GM19025 (cell line): ENCODE data around the gene SYNGR4.
"Not testable (repeated sequence)": the region's sequence is repeated elsewhere in the genome, so short reads cannot be mapped to it uniquely, and the experiment has no call there.

Source experiments
- ATAC-seq: cut with Tn5 transposase; IDR thresholded peaks from one replicate; pipeline ENCODE4 v1.9.1; 2021; ENCODE audit warnings: mild to moderate bottlenecking, low read depth, moderate library complexity; ENCODE audit not compliant: unreplicated experiment

The SYNGR4 gene

DNA sequence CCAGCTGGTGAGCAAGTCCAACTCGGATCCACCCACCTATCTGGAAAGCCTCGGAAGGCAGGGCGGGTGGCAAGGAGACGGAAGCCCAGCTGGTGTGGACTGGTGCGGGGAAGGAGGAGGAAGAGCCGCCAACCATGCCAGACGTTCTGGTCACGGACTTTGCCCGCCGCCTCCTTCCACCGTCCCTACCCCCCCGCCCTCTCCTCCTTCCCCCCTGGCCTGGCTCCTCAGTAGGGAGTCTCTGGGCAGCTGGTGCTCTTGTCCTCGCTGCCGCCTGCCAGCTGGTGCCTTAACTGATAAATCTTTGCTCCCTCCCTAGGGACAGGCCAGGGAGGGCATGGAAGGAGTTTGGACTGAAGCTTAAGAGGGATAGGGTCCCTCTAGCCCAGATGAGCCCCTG, 4.8 kb downstream of the SYNGR4 start:
- no peak for ATAC-seq

DNA sequence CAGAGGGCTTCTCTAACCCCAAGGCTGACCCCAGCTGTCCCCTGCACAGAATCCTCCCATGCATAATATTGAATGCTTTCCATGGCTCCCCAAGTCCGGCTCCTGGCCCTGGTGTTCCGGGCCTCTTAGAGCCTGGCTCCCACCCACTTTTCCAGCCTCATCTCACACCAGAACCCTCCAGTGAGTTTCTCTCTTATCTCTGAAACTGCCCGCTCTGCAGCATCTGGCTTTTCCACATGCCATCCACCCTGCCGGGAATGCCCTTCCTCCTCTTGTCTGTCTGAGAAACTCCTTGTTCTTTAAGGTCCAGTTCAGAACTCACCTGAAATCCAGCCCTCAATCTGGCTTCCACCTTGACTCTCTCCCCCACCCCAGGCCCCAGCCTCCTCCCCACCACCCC, 6.8 kb downstream of the SYNGR4 start:
- no peak for ATAC-seq

DNA sequence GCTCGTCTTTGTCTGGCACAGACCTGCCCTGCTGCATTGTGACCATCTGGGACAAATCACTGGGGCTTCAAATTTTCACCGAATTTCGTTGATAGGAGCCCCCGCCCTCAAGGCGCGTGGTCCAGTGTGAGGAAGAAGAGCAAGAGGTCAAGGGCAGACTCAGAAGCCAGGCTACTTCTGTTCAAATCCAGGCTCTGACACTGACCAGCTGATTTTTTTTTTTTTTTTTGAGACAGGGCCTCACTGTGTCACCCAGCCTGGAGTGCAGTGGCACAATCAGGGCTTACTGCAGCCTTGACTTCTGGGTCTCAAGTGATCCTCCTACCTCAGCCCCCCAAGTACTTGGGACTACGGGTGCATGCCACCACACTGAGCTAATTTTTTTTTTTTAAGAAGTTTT, 7.2 kb downstream of the SYNGR4 start:
- ATAC-seq = no peak

DNA sequence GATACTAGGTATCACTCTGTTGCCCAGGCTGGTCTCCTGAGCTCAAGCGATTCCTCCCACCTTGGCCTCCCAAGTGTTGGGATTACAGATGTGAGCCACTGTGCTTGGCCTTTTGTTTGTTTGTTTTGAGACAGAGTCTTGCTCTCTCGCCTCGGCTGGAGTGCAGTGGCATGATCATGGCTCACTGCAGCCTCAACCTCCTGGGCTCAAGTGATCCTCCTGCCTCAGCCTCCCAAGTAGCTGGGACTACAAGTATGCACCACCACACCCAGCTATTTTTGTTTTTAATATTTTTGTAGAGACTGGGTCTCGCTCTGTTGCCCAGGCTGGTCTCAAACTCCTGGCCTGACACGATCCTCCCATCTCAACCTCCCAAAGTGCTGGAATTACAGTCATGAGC, 7.6 kb downstream of the SYNGR4 start:
- not testable (repeated sequence) for ATAC-seq

DNA sequence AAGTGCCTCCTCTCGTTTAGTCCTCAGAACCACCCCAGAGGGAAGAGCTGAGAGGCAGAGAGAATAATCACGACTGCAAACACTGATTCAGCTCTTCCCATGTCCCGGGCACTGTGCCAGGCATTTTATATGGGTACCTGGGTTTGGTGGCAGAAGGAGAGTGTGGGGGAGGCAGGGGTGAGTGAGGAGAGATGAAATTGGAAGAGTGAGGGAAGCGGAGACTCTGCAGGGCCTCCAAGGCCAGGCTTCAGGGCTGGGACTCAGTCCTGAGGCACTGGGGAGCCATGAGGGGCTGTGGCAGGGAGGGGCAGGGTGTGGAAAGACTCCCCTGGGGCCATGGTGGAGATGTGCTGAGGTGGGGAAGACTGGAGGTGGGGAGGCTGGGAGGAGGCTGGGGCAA, 8.7 kb downstream of the SYNGR4 start:
- ATAC-seq = no peak

DNA sequence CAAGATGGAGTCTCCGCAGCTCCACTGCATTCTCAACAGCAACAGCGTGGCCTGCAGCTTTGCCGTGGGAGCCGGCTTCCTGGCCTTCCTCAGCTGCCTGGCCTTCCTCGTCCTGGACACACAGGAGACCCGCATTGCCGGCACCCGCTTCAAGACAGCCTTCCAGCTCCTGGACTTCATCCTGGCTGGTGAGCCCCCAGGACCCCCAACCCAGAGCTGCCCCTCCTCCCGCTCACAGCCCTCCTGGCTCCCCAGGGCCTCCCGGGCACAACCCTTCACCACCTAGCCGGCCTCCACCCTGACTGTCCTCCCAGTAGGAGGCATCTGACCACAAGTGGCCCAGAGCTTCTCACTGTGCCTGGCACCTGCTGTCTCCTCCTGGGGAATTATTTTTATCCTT, 9.4 kb downstream of the SYNGR4 start:
- ATAC-seq = no peak

DNA sequence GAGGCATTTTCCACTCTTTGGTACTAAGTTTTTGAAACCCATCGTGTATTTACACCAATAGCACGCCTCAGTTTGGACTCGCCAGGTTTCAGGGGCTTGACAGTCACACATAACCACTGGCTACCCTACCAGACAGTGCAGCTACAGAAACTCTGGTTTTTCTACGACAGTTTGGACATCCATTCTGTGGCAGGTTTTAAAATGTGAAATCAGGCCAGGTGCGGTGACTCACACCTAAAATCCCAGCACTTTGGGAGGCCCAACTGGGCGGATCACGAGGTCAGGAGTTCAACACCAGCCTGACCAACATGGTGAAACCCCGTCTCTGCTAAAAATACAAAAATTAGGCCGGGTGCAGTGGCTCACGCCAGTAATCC, 14.0 kb downstream of the SYNGR4 start:
- ATAC-seq = no peak

DNA sequence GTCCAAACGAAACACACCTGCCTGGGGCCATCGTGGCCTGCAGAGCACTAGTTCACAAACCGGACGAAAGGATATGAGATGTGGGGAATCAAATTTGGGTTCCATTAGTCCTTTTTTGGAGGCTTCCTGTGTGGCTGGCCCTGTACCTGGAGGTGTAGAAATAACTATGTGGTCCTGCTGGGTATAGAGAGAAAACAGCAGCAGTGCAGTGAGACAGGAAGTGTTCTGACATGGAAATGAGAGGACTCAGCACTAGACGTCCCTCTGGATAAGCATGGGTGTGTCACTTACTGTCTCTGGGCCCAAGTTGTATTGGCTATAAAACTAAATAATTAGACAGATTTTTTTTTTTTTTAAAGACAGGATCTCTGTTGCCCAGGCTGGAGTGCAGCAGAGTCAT, 14.9 kb downstream of the SYNGR4 start:
- ATAC-seq = no peak

DNA sequence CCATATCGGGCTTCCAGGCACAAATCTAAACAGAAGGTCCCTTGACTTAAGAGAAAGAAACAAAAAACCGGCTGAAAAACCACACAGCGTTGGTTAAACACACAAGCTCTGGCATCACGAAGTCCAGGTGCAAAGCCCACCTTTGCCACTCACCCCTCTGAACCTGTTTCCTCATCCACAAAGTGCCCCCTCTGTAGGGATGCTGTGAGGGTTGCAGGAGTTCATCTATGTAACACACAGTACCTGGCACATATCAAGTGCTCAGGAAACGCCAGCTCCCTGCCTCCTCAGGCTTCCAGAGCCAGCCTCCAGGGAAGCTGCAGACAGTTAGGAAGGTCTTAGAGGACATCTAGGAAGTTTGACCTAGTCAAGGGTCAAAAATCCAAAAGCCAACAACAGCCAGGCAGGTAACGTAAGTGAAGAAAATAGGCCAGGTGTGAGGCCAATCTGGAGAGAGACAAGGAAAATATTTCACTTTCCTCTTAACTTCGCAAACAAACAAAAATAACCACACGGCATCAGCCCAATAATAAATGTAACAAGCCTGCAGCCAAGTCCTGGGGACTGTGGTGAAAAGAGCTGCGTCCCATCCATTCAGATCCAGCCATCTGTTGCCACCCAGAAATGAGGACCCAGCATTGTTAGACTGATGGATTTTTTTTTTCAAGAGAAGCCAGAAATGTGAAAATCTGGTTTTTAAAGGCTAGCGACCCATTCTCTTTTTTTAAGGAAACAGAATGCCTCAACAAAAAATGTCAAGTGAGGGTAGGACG, 17.2 kb downstream of the SYNGR4 start:
- no peak for ATAC-seq

DNA sequence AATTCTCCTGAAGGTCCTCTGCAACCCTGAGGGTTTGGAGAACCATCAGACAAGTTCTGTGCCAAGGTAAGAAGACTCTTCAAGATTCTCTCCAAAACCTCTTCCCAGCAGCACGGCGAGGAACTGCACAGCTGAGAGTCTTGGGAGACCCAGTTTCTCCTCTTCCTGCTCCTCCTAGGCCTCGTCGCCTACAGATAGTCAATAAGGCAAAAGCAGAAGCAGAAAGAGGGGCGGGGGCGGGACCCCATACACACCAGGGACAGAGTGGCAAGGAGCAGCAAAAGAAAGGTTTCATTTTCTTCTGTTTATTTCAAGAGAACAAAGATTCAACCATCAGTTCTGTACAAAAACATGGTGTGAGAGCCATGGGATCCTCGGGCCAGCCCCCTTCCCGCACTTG, 18.1 kb downstream of the SYNGR4 start:
- no peak for ATAC-seq

DNA sequence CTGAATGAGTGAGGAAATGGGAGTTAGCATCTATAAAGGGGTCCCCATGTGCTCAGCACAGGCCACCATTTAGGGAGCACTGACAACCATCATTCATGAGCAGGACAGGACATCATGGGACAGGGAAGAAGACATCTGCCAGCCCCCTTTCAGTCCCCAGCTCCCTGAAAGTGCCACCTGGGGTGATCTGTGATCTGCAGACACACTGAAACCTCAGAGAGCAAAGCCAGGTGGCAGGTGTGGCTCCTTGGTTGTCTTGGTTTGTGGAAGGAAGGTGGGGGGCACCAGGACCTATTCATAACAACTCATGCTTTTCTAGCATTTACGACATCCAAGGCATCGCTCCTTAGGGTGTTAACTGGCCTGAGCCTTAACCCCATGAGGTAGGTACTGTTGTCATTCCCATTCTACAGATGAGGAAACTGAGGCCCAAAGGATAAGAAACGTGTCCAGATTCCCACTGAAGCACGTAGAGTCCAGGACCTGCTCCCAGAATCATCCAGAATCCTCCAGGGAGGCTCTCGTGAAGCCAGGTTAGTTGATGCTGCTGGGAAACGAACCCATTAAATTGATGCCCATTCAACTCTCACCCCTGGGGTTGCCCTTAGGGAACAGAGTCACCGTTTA, 21.4 kb downstream of the SYNGR4 start:
- ATAC-seq = no peak

DNA sequence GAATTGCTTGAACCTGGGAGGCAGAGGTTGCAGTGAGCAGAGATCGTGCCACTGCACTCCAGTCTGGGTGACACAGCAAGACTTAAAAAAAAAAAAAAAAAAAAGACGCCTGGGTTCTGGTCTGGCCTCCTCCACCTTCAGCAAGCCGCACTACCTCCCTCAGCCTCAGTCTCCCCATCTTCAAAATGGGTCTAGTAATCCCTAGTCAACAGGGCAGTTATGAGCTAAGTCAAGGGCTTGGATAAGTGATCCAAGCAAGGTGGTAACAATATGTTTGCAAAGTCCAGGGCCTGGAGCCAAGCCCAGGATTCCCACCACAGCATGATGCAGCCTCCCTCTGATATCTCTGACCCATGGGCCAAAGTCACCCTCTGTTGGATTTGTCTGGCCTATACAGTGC, 22.8 kb downstream of the SYNGR4 start:
- ATAC-seq = no peak

DNA sequence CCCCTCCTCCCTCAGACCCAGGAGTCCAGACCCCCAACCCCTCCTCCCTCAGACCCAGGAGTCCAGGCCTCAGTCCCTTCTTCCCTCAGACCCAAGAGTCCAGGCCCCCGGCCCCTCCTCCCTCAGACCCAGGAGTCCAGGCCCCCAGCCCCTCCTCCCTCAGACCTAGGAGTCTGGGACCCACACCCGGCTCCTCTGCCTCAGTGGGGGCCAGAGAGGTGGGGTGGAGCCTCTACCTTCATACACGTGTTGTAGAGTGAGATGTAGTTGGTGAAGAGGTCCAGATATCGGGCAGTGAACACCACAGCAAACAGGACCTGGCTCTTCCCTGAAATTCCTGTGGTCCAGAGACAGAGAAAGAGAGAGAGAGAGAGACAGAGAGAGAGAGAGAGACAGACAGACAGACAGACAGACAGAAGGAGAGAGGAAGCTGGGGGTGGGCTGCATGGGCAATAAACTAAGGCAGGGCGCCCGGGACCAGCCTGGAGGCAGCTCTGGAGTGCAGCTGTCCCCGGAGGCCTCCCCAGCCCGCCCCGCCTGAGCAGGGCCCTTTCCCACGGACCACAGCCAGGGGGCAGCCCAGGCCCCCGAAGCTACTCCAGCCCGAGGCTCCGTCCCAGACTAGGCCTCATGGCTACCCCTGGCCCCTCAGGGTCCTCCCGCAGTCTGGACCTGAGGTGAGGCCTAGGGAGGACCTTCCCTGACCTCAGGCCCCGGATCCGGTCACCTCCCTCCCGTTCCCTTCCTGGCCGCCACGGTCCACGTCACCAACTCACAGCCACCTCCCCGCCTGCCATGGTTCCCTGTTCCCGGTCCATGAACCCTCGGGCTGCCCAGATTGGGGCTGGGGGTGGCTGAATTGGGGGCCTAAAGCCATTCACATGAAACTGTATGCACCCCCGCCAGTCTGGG, 26.3 kb downstream of the SYNGR4 start:
- ATAC-seq = no peak

DNA sequence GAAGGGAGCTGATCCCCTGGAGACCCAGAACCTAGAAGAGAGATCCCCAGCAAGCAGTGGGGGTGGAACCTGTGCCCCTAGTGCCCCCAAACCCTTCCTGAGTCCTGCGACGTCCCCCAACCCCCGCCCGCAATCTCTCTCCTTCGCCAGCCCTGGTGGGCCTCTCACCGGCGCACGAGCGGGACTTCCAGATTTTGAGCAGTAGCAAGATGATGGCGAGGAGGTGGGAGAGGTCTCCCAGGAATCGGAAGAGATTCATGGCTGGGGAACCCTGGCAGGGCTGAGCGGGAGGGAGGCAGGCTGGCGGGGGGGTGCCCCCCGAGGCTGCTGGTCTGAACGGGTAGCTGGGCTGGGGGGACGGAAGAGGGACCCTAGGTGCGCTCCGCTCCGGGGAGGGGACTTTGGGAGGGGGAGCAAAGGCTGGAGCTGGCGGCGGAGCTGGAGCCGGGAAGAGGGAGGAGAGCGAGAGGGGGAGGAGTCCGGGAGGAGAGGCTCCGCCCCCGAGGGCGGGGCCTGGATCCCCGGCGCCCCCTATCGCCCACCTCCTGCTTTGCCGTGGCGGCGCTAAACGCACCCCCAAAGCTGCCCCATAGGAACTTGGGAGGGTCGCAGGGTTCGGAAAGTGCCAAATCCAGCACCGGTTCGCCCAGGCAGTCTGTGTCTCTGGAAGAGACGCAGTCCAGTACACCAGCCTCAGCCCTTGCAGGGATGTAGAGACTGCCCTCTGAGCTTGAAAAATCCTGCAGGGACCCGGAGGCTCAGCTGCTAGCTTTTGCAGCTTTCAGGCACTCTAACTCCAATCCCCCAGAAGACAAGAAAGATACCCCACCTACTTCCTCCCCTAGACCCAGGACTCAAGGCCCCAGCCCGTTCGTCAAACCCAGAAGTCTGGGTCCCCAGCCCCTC, 27.2 kb downstream of the SYNGR4 start, which contains the start of gene KDELR1:
KDELR1 (minus strand) TSS at position 452 of the 906 bp plus-strand sequence; CDS start at position 259, 193 bp downstream.
- no peak for ATAC-seq

DNA sequence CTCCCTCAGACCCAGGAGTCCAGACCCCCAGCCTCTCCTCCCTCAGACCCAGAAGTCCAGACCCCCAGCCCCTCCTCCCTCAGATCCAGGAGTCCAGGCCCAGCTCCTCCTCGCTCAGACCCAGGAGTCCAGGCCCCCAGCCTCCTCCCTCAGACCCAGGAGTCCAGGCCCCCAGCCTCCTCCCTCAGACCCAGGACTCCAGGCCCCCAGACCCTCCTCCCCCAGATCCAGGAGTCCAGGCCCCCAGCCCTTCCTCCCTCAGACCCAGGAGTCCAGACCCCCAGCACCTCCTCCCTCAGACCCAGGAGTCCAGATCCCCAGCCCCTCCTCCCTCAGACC, 27.8 kb downstream of the SYNGR4 start:
- ATAC-seq = not testable (repeated sequence)

DNA sequence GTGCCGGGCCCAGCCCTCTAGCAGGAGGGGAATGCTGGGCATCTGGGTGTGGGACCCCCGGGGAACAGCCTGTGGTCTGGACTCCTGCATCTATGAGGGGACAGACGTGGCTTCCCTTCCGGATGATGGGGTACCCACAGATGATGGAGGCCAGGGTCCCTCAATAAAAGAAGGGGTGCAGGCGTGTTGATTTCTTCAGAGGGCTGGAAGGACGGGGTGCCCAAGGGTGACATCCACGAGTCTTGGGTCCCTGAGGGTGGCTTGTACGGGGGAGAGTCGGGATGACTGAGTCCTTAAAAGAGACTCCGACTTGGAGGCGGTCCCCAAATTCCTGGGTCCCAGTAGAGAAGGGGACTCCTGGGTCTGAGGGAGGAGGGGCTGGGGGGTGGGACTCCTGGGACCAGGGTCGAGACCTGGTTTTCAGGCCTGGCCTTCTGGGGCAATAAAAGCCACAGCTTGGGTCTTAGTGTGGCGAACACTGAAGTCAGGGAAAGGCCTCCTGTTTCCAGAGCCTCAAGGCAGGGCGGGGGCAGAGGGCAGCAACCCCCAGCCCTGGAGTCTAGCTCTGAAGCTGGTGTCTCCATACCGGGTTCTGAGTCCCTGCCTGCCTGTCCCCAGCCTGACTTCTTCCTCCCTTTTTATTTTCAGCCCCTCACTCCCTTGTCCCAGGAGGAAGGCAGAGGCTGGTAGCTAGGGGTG, 28.8 kb downstream of the SYNGR4 start:
- no peak for ATAC-seq

DNA sequence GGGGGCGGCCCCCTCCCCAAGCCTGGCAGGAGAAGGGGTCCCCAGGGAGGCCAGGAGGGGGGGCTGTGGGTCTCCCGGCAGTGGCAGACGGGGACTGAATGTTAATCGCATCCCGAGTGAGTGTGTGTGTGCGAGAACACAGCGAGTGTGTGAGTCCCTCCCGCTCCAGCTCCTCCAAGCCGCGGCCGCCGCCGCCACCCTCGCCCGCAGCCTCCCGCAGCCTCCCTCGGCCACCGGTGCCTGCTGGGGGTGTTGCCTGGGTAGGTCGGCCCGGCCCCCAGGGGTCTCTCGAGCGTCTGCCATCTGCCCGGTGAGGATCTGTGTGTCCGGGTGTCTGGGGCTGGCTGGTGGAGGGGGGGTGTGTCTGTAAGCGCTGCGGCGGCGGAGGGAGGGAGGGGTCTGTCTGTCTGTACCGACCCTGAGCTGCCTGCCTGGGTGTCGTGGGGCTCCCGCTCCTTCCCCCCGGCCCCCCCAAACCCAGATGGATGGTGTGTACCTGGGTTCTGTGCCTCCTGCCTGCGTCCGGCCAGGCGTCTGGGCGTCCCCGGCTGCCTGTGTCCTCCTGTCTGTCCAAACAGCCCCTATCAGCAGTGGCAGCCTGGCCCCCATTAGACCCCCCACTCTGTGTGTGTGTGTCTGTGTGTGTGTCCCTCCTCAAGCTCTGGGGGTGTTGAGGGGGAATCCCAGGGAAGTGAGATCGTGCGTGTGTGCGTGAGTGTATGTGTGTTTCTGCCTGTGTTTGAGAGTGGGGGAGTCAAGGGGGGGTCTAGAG, 29.6 kb downstream of the SYNGR4 start, which contains the start of gene GRIN2D:
GRIN2D (plus strand) TSS at position 110 of the 772 bp plus-strand sequence. CDS start 4,725 bp downstream, outside the sequence.
- ATAC-seq = no peak

DNA sequence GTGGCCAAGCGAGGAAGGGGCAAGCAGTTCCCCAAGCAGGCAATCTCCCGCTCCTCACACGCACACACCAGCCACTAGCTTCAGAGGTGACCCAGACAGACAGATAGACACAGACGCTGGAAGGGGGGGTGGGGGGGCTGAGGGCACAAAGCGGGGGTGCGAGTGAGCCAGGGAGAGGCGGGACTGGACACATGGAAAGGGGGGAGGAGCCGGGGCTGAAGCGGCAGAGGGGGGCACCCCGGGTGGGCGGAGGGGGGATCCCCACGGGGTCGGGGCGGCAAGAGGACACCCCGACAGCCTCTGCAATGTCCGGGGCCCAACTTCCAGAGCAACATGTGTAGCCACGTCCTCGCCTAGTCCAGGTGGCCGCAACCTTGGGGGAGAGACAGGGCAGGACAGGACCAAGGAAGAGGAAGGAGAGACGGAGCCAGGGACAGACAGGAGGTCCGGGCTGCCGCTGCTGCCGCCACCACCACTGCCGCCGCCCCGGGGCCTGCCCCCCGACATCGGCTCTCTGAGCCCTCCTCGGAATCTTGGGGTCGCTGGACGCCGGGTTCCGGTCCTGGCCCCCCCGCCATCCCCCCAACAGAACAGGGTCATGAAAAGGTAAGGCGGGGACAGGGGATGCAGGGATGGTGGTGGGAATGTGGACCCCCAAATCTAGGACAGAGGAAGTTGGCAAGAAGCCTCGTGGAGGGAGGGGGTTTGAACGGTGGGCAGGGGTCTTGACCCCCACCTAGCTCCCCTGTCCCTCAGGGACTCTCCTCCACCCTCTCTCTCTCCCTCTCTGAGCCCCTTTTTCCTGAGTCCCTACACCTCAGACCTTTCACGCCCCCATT, 30.4 kb downstream of the SYNGR4 start:
- no peak for ATAC-seq
